Activated CD4-positive, CD25-positive, alpha-beta regulatory T cell treated with anti-CD3 and anti-CD28 coated beads, Interleukin-2, amount 50 U/mL, for 24 hours (primary cell): Measurements from ENCODE around the gene ZNF436.

Source experiments
- ATAC-seq, 2 donors: fragments of 150-1000 bp; cut with Tn5 transposase; one replicate each; pipeline ENCODE4 v1.10.0; 2021; ENCODE audit warnings: mild to moderate bottlenecking in 1 of 2, moderate library complexity in 1 of 2

Gene ZNF436

GRCh38 chr1:23369335-23370013 lies at the start of gene ZNF436:
TSS of gene ZNF436 (minus strand) at chr1:23369836. CDS start at chr1:23368005, 1,831 bp downstream.
- ATAC-seq = no peak

DNA sequence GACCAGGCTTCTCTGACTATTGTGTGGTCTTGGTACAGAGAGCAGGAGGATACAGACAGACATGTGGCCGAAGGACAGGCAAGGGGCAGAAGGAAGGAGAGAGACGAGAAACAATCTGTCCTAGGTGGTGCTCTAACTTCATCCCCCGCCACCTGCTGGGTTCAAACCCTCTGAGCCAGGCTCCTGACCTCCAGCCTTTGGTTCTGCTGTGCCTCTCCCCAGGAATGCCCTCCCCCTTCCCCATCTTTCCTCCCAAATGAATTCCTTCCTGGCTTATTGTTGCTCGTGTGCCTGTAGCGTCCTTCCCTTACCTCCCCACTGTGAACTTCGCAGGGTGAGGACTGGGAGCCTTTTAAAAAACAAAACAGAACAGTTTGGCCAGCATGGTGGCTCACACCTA lies 49.5 kb upstream of the ZNF436 start:
- no peak for ATAC-seq

- ATAC-seq = no peak
Observed at GRCh38 chr1:23417570-23417969, 47.9 kb upstream of the ZNF436 start.

DNA sequence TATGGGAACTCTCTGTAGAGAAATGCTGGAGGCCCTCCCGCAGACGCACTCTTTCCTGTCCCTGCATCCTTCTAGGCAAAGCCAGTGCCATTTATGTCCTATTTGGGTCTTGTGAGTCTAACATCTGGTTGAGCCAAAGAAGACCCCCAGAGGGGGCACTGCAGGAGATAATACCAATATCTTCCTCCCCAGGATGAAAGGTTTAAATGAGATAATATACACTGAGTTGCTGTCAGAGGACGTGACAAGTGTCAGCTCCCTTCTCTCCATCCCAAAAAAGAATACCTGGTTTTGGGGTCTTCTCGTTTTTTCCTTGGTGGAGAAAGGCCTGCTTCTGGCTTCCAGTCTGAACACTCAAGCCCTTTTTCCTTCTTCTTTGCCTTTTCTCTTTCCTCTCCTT lies 47.3 kb upstream of the ZNF436 start:
- no peak for ATAC-seq

- ATAC-seq = no peak
Observed at GRCh38 chr1:23408797-23409290, 39.2 kb upstream of the ZNF436 start.

DNA sequence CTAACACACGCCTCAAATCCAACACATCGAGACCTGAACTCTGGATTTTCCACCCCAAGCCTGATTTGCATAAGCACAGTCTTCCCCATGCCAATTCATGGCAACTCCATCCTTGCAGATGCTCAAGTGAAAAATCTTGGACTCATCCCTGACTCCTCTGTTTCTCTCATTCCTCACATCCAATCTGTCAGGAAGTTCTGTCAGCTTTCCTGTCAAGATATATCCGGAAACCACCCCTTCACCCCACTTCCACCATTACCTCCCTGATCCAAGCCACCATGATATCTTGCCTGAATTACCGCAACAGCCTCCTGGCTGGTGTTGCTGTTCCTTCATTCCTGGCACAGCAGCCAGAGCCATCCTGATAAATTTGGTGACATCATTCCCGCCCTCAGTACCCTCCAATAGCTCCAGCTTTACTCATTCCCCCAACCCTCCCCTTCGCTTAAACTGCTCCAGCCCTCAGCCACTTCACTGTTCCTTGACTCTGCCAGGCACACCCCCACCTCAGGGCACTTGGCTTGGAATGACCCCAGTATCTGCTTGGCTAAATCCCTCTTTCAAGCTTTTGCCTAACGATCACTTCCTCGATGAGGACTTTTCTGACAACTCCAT lies 37.5 kb upstream of the ZNF436 start:
- ATAC-seq = no peak

DNA sequence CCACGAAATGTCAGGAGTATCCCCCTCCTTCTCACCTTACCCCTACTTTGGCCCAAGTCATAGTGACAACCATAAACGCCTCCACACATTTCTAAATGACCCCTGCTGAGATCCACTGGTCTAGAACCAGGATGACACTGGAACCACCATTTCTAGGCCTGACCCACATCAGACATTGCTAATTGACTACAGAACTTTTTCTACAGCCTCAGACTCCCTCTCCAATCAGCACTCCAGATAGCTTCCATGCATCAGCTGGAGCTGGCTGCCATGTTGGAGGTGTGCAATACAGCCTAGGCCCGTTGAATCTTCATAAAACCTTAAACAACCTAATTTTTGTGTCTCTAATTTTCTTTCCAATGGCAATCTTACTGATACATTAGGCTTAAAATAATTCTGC lies 36.3 kb upstream of the ZNF436 start:
- ATAC-seq = no peak

- ATAC-seq = peak; percentile 84 to 91
Observed at GRCh38 chr1:23403735-23404486, 34.3 kb upstream of the ZNF436 start.

DNA sequence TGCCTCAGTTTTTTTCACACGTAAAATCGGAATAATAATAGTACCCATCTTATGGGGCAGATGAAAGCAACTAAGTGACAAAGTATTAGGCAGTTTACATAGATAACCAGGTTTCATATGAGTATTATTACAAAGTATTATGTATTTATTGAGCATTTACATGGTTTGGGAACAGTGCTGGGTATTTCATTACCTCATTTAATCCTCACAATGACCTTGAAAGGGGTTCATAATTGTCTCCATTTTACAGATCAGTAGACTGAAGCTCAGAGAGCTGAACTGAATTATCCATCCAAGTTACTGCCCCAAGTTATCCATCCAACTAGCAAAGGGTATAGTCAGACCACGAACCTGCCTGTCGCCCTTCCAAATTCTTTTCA lies 33.7 kb upstream of the ZNF436 start:
- no peak for ATAC-seq

DNA sequence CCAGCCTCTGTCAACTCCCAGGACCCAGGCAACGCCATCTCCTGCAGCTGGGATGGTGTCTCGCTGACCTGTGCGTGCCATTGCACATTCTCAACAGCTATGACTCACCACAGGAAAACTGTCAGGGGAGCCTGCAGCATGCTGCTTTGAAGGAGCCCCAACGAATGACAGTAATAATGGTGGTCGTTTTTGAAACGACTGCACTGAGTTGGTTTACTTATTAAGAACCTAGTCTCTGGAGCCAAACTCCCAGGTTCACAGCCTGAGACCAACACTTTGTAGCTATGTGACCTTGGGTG lies 33.4 kb upstream of the ZNF436 start:
- no peak for ATAC-seq

- no peak for ATAC-seq
Observed at GRCh38 chr1:23402286-23403037, 32.8 kb upstream of the ZNF436 start.

GRCh38 chr1:23401313-23401712 lies 31.7 kb upstream of the ZNF436 start:
- no peak for ATAC-seq

- ATAC-seq = no peak
Observed at GRCh38 chr1:23400324-23401114, 30.9 kb upstream of the ZNF436 start.

DNA sequence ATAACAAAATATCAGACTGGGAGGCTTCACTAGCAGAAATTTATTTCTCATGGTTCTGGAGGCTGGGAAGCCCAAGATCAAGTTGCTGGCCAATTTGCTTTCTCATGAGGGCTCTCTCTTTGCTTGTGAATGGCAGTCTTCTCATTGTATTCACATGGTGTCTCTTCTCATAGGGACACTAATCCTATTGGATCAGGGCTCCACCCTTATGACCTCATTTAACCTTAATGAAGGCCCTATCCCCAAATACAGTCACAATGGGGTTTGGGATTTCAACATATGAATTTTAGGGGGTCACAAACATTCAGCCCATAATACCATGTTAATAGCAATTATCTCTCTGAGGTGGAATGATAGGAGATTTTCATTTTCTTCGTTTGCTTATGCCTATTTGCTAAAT lies 29.6 kb upstream of the ZNF436 start:
- no peak for ATAC-seq

- no peak for ATAC-seq
Observed at GRCh38 chr1:23397908-23398307, 28.3 kb upstream of the ZNF436 start.

GRCh38 chr1:23396380-23396779 lies 26.7 kb upstream of the ZNF436 start:
- no peak for ATAC-seq

DNA sequence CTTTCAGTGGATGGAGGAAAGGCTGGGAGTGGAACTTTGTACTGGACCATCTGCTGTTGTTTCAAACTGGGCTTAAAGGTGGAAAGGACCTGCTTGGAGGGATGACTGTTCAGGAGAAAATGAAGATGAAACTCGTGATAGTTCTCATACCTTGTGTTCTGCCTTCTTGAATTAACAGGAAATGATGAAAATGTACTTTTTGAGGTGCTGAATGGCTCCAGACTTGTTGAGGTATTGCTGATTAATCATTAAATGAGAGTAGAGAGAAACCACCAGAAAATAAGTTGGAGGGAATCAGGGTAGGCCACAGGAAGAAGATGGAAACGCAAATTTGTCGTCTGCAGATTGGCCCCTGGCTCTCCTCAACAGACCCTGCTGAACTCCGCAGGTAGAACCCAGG lies 26.2 kb upstream of the ZNF436 start:
- no peak for ATAC-seq

DNA sequence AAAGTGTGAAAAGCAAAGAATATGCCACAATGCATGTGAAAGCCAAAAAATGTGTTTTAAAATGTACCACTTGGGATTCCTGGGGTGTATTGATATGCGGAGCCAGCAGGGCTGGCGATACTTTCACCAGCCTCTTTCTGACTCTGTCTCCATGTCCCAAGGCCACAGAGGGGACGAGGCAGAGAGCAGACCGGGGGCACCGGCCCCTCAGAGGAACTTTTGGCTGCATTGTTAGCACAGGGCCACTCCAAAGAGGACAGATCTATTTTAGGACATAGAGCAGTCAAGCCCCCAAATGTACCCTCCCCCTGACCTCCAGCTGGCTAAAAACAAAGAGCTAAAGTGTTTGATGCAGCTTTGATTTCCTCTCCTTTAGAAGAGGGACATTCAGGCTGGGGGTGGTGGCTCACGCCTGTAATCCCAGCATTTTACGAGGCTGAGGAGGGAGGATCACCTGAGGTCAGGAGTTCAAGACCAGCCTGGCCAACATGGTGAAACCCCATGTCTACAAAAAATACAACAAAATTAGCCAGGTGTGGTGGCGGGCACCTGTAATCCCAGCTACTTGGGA lies 25.6 kb upstream of the ZNF436 start:
- no peak for ATAC-seq

DNA sequence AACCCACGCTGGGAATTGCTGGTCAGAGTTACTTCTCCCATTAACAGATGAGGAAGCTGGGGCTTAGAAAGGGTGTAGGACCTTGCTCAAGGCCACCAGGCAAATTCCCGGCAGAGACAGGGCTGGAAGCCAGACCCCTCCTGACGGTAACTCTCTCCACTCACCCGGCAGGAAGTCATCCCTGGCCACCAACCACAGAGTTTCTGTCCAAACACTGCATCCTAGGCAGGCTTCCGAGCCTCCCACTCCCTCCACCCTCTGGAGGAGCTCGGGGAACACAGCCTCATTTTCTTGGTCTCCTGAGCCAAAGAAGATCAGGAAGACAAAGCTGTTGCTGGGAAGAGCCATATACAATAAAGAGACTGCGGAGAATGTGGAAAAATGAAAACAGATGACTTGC lies 25.0 kb upstream of the ZNF436 start:
- ATAC-seq = no peak

GRCh38 chr1:23394181-23394580 lies 24.5 kb upstream of the ZNF436 start:
- ATAC-seq = no peak

- no peak for ATAC-seq
Observed at GRCh38 chr1:23393706-23394105, 24.1 kb upstream of the ZNF436 start.
